ENCODE data around the gene SPTBN5.

Gene SPTBN5

DNA sequence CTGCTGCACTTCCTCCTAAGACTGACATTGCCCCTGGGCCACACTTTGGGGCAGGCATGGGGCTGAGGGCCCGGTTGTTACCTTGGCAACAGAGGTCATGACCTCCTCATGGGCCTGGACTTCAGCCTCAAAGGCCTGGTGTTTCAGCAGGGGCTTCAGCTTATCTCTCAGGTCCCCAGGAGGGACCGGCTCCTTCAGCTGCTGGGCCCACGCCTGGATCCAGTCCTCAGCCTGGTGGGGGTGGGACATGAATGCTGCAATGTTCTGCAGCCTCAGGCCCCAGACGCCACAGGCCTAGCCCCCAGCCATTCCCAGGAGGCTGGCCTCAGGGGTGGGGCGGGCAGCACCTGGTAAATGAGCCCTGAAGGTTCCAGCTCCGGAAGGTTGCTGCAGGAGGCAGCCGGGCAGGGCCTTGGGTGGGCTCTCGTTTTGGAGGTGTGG is 27.6 kb downstream of the SPTBN5 start:
- DNase-seq (ENCODE audit: low read depth) = no peak

GRCh38 chr15:41865490-41866055 is 28.3 kb downstream of the SPTBN5 start:
- DNase-seq (ENCODE audit: low read depth) = no peak

DNA sequence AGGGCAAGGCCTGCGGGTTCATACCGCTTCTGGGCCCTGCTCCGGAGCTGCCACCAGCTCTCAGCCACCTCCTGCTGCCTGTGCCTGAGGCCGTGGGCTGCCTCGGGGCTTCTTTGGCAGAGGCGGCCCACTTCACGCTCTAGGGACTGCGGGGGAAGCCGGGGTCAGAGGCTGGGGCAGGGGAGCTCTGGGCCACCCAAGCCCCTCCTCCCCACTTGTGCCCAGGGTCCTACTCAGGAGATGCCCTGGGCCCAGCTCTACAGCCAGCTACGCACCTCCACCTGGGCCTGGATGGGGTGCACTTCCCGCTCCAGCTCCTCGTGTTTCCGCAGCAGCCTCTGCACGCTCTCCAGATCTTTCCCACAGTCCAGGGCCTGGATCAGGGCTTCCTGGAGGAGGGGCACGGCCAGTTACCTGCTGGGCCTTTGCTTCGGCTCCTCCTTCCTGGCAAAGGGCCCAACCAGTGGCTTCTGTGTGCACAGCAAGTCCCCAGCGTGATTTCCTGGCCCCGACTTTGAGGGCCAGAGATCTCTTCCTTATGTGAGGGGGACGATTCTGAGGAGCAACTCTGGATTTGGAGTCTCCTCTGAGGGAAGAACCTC is 31.2 kb downstream of the SPTBN5 start:
- no peak for DNase-seq (ENCODE audit: low read depth)

DNA sequence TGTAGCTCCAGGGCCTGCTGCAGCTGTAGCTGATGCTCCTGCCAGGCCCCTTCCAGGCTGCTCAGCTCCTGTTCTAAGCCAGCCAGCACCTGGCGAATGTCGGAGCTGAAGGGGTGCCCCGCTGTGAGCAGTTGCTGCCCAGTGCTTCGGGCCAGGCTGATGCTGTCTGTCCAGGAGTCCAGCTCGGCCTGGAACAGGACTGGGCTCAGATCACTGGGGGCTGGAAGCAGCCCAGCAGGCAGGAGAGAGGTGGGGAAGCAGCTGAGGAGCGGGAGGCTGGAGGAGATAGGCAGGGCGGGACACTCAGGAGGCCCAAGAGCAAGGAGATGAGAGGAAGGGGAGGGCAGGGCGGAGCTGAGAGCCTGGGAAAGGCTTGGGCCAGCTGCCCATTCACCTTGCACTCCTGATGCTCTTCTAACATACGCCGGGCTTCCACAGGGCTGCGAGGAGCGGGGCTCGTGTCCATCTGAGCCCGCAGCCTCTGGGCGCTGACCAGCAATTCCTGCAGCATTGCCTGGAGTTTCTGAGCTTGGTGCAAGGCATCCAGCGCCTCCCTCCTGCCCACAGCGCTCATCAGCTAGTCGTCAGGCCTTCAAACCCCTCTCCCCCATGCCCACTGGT is 32.0 kb downstream of the SPTBN5 start:
- no peak for DNase-seq (ENCODE audit: low read depth)

GRCh38 chr15:41860049-41860828 is 33.6 kb downstream of the SPTBN5 start:
- no peak for DNase-seq (ENCODE audit: low read depth)

GRCh38 chr15:41858756-41859155 is 35.1 kb downstream of the SPTBN5 start:
- no peak for DNase-seq (ENCODE audit: low read depth)

- no peak for DNase-seq (ENCODE audit: low read depth)
Observed at GRCh38 chr15:41857316-41857715, 36.5 kb downstream of the SPTBN5 start.

GRCh38 chr15:41856716-41857115 is 37.1 kb downstream of the SPTBN5 start:
- no peak for DNase-seq (ENCODE audit: low read depth)

DNA sequence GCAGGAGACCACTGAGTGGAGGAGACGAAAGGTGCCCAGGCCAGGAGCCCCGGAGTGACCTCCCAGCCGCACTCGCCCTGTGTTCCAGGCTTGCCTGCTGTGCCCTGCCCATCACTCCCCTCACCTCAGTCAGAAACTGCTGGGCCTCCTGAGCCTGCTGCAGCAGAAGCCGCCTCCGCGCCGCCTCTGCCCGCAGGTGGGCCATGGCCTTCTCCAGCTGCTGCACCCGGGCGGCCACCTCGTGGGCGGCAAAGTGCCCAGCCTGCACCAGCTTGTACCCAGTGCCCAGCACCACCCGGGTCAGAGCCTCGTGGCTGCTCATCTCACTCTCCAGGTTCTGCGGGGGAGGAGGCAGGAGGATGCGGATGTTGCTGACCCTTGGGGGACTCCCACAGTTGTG is 37.6 kb downstream of the SPTBN5 start:
- DNase-seq (ENCODE audit: low read depth) = no peak

DNA sequence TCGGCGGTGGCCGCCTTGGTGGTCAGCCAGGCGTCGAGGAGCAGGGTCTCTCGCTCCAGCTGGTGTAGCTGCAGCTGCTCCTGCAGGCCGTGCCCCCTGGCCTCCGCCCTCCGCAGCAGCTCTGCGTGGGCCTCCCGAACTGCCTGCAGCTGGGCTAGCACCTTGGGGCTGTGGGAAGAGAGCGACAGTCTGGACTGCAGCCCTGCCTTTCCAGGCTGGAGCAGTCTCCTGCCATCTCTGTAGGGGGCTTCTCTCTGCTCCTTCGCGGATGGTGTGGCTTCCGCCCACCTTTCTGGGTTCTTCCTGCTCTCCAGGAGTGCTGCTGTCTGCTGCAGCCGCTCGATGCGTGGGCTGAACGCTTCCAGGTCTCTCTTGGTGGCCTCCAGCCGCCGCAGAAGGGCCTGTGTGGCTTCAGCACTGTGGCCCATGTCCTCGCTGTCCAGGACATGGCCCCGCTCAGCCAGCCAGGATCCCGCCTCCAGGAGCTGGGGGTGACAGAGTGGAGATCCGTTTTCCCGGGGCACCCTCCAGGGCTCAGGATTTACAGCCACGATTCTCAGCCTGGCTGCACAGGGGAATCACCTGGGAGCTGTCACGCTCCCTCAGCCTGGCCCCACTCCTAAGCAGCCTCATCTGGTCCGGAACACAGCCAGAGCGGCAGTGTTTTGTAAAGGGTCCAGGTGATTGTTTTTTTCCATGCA is 38.4 kb downstream of the SPTBN5 start:
- DNase-seq (ENCODE audit: low read depth) = no peak

- DNase-seq (ENCODE audit: low read depth) = no peak
Observed at GRCh38 chr15:41854443-41854842, 39.4 kb downstream of the SPTBN5 start.

DNA sequence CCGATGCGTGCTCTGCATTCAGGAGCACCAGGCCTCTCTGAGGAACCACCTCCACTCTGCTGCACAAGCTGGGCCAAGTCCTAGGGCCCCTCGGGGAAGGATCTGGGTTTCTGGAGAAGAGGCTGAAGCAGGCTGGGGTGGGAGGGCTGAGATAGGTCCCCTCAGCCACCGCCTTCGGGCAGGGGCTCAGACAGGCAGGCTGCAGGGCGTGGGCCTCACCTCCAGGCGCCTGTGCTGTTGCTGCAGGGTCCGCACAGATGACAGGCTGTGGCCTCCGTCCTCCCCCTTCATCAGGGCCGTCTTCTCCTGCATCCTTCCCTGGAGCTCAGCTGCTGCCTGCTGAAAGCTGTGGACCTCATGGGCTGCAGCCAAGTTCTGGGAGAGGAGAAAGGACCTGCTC is 40.0 kb downstream of the SPTBN5 start:
- no peak for DNase-seq (ENCODE audit: low read depth)

GRCh38 chr15:41852736-41853590 is 40.9 kb downstream of the SPTBN5 start:
- no peak for DNase-seq (ENCODE audit: low read depth)

DNA sequence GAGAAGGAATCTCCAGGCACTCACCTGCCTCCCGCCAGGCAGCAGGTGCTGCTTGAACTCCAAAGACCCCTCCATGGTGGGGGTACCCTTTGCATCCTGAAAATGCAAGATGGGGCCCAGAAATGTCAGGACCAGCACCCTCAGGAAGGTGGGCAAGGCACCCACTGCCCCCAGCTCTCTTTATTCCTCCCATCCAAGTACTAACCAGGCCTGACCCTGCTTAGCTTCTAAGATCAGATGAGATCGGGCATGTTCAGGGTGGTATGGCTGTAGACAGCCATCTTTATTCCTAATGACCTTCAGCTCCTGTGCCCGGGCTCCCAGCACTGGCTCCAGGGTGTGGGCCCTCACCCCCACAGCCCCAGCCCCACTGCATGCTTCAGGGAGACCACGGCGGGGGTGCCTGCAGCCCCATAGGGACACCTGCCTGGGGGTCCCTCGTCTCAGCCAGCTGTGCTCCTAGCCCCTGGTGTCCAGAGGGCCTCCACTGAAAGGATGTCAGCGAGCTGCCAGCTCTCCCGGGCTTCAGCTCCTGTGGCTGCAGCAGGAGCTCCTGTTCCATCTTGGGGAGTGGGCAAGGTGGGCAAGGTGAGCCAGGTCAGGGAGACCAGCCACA is 42.0 kb downstream of the SPTBN5 start:
- no peak for DNase-seq (ENCODE audit: low read depth)

DNA sequence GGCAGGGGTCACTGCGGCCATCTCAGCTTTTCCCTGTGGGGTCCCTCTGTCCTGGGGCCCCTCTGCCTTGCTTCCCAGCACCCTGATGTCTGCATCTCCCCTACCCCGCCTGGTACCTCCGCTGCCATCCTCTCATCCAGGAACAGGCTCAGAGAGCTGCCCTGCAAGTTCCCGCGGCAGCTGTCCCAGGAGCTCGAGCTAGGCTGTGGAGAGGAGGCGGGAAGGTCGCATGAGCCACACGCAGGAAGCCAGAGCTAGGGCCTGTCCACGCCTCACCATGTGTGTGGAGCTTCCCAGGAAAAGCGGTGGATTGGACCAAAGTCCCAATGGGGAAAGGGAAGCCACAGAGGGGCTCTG is 42.7 kb downstream of the SPTBN5 start:
- DNase-seq (ENCODE audit: low read depth) = no peak

- DNase-seq (ENCODE audit: low read depth) = no peak
Observed at GRCh38 chr15:41850482-41851166, 43.2 kb downstream of the SPTBN5 start.

- no peak for DNase-seq (ENCODE audit: low read depth)
Observed at GRCh38 chr15:41849861-41850260, 44.0 kb downstream of the SPTBN5 start.

DNA sequence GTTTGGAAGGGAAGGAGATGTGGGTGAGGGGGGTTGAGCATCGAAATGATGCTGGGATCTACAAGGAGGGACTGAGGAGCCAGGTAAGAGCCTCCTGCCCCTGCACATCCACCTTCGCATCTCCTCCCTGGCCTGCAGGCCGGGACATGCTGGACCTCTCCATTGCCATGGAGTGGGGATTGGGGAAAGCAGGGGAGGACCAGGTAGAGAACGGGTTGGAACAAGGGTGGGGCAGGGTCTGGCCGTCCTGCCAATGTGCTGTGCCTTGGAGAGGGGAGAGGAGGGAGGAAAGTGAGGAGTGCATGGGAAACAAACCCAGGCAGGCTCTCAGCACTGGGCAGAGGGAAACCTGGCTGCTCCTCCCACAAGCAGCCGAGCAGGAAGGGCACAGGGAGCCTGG is 44.6 kb downstream of the SPTBN5 start:
- no peak for DNase-seq (ENCODE audit: low read depth)

DNA sequence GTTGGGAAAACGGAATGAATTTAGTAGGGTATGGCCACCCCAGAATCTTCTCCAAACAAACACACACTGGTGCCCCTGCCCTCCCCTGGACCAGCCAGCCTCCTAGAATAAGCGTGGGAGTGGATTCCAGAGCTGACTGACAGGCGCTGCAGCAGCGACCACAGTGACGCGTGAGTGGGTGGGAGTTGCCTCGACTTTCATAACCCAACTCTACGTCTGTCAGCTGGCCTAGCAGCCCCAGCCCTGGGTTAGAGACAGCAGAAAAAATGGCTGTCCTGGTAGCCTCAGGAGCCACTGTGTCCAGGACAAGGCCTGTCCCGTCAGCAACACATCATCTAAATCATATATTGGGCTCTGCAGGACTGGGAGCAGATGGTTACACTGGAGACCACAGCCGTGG is 45.2 kb downstream of the SPTBN5 start:
- no peak for DNase-seq (ENCODE audit: low read depth)

DNA sequence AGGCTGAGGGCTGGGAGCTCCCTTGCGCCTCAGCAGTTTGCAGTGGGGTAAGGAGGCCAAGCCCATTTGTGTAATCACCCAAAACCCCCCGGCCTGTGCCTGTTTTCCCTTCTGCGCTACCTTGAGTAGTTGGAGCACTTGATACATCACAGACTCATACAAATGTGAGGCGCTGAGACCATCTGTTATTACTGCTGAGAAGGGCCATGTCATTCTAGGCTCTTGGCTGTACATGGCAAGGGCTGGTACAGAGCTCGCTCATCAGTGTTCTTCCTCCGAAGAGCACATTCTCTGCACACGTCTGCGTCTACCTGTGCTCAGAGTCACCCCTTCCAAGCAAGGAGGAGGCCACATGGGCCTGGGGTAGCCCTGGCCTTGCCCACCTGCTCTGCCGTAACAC is 45.9 kb downstream of the SPTBN5 start:
- no peak for DNase-seq (ENCODE audit: low read depth)

DNA sequence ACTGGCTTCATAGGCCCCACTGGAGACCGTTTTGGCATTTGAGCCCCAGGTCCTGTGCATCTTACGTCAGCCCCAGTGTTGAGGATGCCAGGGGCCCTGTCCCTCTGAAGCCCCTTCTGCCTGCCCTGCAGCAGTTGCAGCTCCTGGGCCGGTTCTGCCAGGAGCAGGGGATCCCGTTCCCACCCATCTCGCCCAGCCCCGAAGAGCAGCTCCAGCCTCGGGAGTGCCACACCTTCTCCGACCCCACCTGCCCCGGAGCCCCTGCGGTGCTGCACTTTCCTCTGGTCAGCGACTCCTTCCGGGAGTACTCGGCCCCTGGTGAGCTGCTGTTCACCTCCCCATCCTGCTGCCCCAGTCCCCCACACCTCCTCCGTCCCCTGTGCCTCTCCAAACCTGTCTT is 46.6 kb downstream of the SPTBN5 start:
- DNase-seq (ENCODE audit: low read depth) = no peak
